Lower lobe of right lung (tissue), 2 donors: ENCODE results near the gene XAB2. TPM values are rescaled to one million over a fixed set of nuclear protein-coding genes. Genes with fewer than 3 reads are reported as not detected.
A peak's percentile ranks its signal among the peaks of the same experiment; 100 is the strongest.
"Not testable (repeated sequence)": the region's sequence is repeated elsewhere in the genome, so short reads cannot be mapped to it uniquely, and the experiment has no call there.

Experiments used
- ATAC-seq, 2 donors: fragments of 200-7000 bp; cut with Tn5 transposase; one replicate each; pipeline ENCODE4 v1.9.1; 2020 to 2022; ENCODE audit warnings: mild to moderate bottlenecking in 2 of 2, moderate library complexity in 2 of 2
- DNase-seq: peaks from one replicate; pipeline ENCODE4 v3.0.0-alpha.2; 2020
- H3K27ac ChIP-seq: fragments of 200-600 bp; one replicate; pipeline ENCODE4 v1.8.0; 2022
- H3K27me3 ChIP-seq: fragments of 200-600 bp; one replicate; pipeline ENCODE4 v1.8.0; 2022; ENCODE audit warnings: low read depth
- H3K36me3 ChIP-seq: fragments of 200-600 bp; one replicate; pipeline ENCODE4 v1.8.0; 2022; ENCODE audit warnings: mild to moderate bottlenecking
- H3K4me1 ChIP-seq: fragments of 200-600 bp; one replicate; pipeline ENCODE4 v1.8.0; 2022
- H3K4me3 ChIP-seq: fragments of 200-600 bp; one replicate; pipeline ENCODE4 v1.8.0; 2022; ENCODE audit warnings: mild to moderate bottlenecking
- H3K9me3 ChIP-seq: fragments of 200-600 bp; one replicate; pipeline ENCODE4 v1.8.0; 2022
- intact Hi-C: fragments of 100-400 bp; cut with DNase I; formaldehyde crosslinking; loops from one replicate; pipeline ENCODE4 v1.11.0; 2022
- total RNA-seq: library from RNA; stranded (reverse); fragmentation: NEBNext Ultra II Directional; extraction: Animal tissue kit (Norgen Biotek cat#: 25700); gene quantifications from one replicate; pipeline ENCODE4 v1.2.1, GENCODE V29; 2021
- TF ChIP-seq, protein P1 (sequence below): fragments of 200-600 bp; IDR thresholded peaks from one replicate; pipeline ENCODE4 v1.8.0; 2022; ENCODE audit warnings: antibody characterized with exemption, mild to moderate bottlenecking
- donor health status: DM: no; HTN: yes; CAD: no; lungs with severe emphysema.

The XAB2 gene
- total RNA-seq, 1 donor from 2014 or later = 42.0 TPM

DNA sequence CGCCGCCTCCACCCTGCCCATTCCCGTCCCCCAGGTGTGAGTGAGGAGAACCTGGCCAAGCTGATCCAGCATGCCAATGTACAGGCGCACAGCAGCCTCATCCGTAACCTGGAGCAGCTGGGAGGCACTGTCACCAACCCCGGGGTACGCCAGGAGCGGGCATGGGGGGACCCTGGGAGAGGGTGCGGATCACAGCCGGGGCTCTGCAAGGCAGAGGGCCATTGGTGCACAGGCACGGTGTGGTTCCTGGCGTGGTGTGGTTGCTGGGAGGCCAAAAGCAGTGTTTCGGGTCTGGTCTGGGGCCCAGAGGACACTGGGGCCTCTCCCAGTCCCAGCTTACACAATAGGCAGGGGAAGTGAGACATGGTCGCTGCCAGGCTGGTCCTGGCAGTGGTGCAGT is 15.8 kb upstream of the XAB2 start:
- no peak overlapping the region for H3K27ac ChIP-seq
- peaks cover 43% of the 10 kb centered on the region for H3K36me3 ChIP-seq
- H3K9me3 ChIP-seq = no peaks in the 10 kb centered on the region
- DNase-seq (no peak), ATAC-seq (peak; percentile 34 to 46)
- TF ChIP-seq, protein P1, sequence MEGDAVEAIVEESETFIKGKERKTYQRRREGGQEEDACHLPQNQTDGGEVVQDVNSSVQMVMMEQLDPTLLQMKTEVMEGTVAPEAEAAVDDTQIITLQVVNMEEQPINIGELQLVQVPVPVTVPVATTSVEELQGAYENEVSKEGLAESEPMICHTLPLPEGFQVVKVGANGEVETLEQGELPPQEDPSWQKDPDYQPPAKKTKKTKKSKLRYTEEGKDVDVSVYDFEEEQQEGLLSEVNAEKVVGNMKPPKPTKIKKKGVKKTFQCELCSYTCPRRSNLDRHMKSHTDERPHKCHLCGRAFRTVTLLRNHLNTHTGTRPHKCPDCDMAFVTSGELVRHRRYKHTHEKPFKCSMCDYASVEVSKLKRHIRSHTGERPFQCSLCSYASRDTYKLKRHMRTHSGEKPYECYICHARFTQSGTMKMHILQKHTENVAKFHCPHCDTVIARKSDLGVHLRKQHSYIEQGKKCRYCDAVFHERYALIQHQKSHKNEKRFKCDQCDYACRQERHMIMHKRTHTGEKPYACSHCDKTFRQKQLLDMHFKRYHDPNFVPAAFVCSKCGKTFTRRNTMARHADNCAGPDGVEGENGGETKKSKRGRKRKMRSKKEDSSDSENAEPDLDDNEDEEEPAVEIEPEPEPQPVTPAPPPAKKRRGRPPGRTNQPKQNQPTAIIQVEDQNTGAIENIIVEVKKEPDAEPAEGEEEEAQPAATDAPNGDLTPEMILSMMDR = no peak
- H3K27me3 ChIP-seq = no peaks in the 10 kb centered on the region
- H3K4me3 ChIP-seq = no peak overlapping the region
- H3K4me1 ChIP-seq = no peaks in the 10 kb centered on the region
- intact Hi-C loops = no loop called here

DNA sequence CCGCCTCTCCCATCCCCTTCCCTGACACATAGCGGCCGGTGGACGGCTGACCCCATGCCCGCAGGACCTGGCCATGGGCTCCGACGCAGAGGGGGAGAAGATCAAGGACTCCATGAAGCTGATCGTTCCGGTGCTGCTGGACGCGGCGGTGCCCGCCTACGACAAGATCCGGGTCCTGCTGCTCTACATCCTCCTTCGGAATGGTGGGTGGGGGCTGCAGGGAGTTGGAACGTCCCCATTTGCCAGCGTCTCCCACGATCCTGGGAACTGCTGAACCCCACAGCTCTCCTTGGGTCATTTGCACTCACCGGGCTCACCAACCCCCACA is 15.2 kb upstream of the XAB2 start:
- H3K27me3 ChIP-seq = no peaks in the 10 kb centered on the region
- no peak overlapping the region for H3K27ac ChIP-seq
- H3K4me1 ChIP-seq = peaks cover under 1% of the 10 kb centered on the region
- no peak for ATAC-seq
- TF ChIP-seq, protein P1 = no peak
- intact Hi-C loops = no loop called here
- no peaks in the 10 kb centered on the region for H3K9me3 ChIP-seq
- no peak overlapping the region for H3K4me3 ChIP-seq
- H3K36me3 ChIP-seq = peaks cover 43% of the 10 kb centered on the region
- DNase-seq = no peak

DNA sequence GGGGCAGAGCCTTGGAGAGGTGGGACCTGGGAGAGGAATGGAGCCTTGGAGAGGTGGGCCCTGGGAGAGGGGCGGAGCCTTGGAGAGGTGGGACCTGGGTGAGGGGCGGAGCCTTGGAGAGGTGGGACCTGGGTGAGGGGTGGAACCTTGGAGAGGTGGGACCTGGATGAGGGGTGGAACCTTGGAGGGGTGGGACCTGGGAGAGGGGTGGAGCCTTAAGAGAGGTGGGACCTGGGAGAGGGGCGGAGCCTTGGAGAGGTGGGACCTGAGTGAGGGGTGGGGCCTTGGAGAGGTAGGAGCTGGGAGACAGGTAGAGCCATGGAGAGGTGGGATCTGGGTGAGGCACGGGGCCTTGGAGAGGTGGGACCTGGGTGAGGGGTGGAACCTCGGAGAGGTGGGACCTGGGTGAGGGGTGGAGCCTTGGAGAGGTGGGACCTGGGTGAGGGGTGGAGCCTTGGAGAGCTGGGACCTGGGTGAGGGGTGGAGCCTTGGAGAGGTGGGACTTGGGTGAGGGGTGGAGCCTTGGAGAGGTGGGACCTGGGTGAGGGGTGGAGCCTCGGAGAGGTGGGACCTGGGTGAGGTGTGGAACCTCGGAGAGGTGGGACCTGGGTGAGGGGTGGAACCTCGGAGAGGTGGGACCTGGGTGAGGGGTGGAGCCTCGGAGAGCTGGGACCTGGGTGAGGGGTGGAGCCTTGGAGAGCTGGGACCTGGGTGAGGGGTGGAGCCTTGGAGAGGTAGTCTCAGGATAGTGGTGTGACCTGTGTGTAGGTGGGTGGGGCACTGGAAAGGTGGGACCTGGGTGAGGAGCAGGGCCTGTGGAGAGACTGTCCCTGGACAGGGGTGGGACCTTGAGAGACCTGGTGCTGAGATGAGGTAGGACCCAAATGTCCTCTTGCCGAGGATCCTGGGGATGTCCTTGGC is 14.5 kb upstream of the XAB2 start:
- ATAC-seq, H3K27ac ChIP-seq, H3K4me1 ChIP-seq, H3K4me3 ChIP-seq, H3K9me3 ChIP-seq, H3K27me3 ChIP-seq, intact Hi-C loops, DNase-seq: not testable (repeated sequence)
- H3K36me3 ChIP-seq = peaks cover 43% of the 10 kb centered on the region

DNA sequence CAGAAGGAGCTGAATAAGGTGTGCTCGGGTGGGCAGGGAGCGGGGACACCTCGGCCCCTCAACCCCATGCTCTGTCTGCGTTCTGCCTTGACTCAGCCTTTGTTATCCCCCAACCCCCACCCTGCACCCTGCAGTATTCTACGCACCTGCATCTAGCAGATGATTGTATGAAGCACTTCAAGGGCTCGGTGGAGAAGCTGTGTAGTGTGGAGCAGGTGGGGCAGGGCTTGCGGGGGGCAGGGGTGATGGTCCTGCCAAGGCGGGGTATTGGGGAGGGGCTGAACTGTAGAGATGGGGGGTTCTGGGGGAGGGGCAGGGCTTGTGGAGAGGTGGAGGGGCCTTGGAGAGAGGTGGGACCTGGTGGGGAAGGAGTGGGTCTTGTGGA is 13.7 kb upstream of the XAB2 start:
- H3K27ac ChIP-seq = no peak overlapping the region
- intact Hi-C loops = no loop called here
- H3K4me3 ChIP-seq = no peak overlapping the region
- H3K4me1 ChIP-seq = peaks cover 16% of the 10 kb centered on the region
- DNase-seq (no peak), ATAC-seq (no peak)
- no peaks in the 10 kb centered on the region for H3K9me3 ChIP-seq
- TF ChIP-seq, protein P1 = no peak
- H3K36me3 ChIP-seq = peaks cover 43% of the 10 kb centered on the region
- no peaks in the 10 kb centered on the region for H3K27me3 ChIP-seq

DNA sequence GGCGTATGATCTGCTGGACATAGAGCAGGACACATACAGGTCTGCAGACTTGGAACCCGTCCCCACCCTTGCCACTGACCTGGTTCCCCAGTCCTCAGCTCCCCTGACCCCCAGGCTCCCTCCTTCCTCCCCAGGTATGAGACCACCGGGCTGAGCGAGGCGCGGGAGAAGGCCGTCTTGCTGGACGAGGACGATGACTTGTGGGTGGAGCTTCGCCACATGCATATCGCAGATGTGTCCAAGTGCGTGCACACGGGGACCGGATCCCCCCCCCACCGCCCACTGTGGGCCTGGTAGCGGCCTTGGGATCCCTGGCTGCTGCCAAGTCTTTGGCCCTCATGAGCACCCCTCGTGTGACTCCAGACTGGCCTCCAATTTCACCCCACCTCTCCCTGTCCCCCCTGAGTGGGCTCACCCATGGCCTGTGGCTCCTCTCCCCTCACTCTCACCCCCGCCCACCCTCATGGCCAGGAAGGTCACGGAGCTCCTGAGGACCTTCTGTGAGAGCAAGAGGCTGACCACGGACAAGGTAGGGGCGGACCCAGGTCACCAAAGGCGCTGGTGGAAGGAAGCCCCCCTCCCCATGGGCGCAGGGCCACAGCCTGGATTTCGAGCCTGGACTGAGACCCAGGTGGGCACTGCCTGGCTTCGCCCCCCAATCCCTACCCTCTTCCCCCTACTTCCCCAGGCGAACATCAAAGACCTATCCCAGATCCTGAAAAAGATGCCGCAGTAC is 13.1 kb upstream of the XAB2 start:
- intact Hi-C loops = no loop called here
- peaks cover 41% of the 10 kb centered on the region for H3K36me3 ChIP-seq
- no peak overlapping the region for H3K27ac ChIP-seq
- no peaks in the 10 kb centered on the region for H3K9me3 ChIP-seq
- peaks cover 21% of the 10 kb centered on the region for H3K4me1 ChIP-seq
- ATAC-seq (no peak), DNase-seq (no peak)
- no peak overlapping the region for H3K4me3 ChIP-seq
- peaks cover 4% of the 10 kb centered on the region for H3K27me3 ChIP-seq
- TF ChIP-seq, protein P1 = no peak
